ENCODE measurements around the gene PDK2.

Gene PDK2

GRCh38 chr17:50094753-50095619 is at the start of gene PDK2:
PDK2 (plus strand) TSS chr17:50095351; CDS start chr17:50095436, 85 bp downstream.
- no peak within 1 kb of the TSS for H3K9ac ChIP-seq (ENCODE audit: low read length)
- no peaks in the 10 kb centered on the region for H3F3A ChIP-seq (ENCODE audit: insufficient read depth)

GRCh38 chr17:50046179-50046578 is 49.0 kb upstream of the PDK2 start:
- Histone ChIP-seq H3K27me3 (ENCODE audit: low read length) (no peaks in the 10 kb centered on the region), H3K4me3 (ENCODE audit: insufficient read depth, low read length, poor library complexity, severe bottlenecking) (no peak overlapping the region), H3K9me2 (replicated peaks; ENCODE audit: insufficient read depth, low read length) (no peaks in the 10 kb centered on the region), H3K9me3 (ENCODE audit: insufficient read depth, low read length) (no peaks in the 10 kb centered on the region), H3K9ac (ENCODE audit: low read length) (no peak overlapping the region), H2AFZ (ENCODE audit: low read depth, low read length, severe bottlenecking) (no peak overlapping the region), H3K79me2 (ENCODE audit: insufficient read depth, low read length) (no peaks in the 10 kb centered on the region), H4K20me1 (ENCODE audit: low read depth, low read length) (no peaks in the 10 kb centered on the region), H3K4me2 (ENCODE audit: low read depth, low read length, poor library complexity, severe bottlenecking) (no peak overlapping the region), H3F3A (ENCODE audit: insufficient read depth) (no peaks in the 10 kb centered on the region), H3K36me3 (ENCODE audit: low read length) (no peaks in the 10 kb centered on the region), H3K27ac (ENCODE audit: low read depth, low read length) (no peak overlapping the region)
- no peak for TF ChIP-seq CTCF (IDR thresholded peaks at IDR 0.05; ENCODE audit: insufficient read depth, low read length, poor library complexity, severe bottlenecking)

More at GRCh38 chr17:50094753-50095619, at the start of gene PDK2:
- H3K79me2 ChIP-seq (ENCODE audit: insufficient read depth, low read length) = no peaks in the 10 kb centered on the region
- H3K4me2 ChIP-seq (ENCODE audit: low read depth, low read length, poor library complexity, severe bottlenecking) = peak within 1 kb of the TSS; percentile 15
- H3K9me3 ChIP-seq (ENCODE audit: insufficient read depth, low read length) = no peaks in the 10 kb centered on the region
- no peak within 1 kb of the TSS for H2AFZ ChIP-seq (ENCODE audit: low read depth, low read length, severe bottlenecking)
- no peak within 1 kb of the TSS for H3K4me3 ChIP-seq (ENCODE audit: insufficient read depth, low read length, poor library complexity, severe bottlenecking)
- no peaks in the 10 kb centered on the region for H3K36me3 ChIP-seq (ENCODE audit: low read length)
- H4K20me1 ChIP-seq (ENCODE audit: low read depth, low read length) = no peaks in the 10 kb centered on the region
- TF ChIP-seq CTCF (IDR thresholded peaks at IDR 0.05; ENCODE audit: insufficient read depth, low read length, poor library complexity, severe bottlenecking) = no peak
- no peak for TF ChIP-seq EZH2phosphoT487 (conservative IDR thresholded peaks at IDR 0.05; ENCODE audit: low read length)
- H3K27me3 ChIP-seq (ENCODE audit: low read length) = no peaks in the 10 kb centered on the region
- no peak within 1 kb of the TSS for H3K27ac ChIP-seq (ENCODE audit: low read depth, low read length)
- H3K9me2 ChIP-seq (replicated peaks; ENCODE audit: insufficient read depth, low read length) = no peaks in the 10 kb centered on the region

DNA sequence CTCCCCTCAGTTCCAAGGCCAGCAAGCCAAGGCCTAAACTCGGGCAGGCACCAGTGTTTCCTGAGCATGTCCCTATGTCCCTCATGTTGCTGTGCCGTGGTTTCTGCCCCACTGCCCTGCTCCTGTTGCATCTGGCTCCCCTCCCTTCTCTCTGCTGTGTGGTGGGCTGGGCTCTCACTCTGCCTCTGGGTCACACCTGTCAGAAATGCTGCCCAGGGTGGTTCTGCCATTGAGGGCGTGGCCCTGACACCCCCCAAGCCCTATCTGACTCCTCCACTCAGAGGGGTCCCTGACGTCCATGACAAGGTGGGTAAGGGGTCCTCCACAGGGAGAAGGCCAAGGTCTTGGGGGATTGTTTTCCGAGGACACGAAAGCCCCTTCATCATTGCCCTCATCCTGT is 48.5 kb upstream of the PDK2 start:
- H3K9ac ChIP-seq (ENCODE audit: low read length) = no peak overlapping the region
- no peak overlapping the region for H3K4me2 ChIP-seq (ENCODE audit: low read depth, low read length, poor library complexity, severe bottlenecking)
- no peak overlapping the region for H3K27ac ChIP-seq (ENCODE audit: low read depth, low read length)

More for the DNA sequence above, 48.5 kb upstream of the PDK2 start:
- no peaks in the 10 kb centered on the region for H3K27me3 ChIP-seq (ENCODE audit: low read length)
- no peaks in the 10 kb centered on the region for H3K9me3 ChIP-seq (ENCODE audit: insufficient read depth, low read length)
- H2AFZ ChIP-seq (ENCODE audit: low read depth, low read length, severe bottlenecking) = no peak overlapping the region
- H3K4me3 ChIP-seq (ENCODE audit: insufficient read depth, low read length, poor library complexity, severe bottlenecking) = no peak overlapping the region
- no peaks in the 10 kb centered on the region for H3K79me2 ChIP-seq (ENCODE audit: insufficient read depth, low read length)
- H4K20me1 ChIP-seq (ENCODE audit: low read depth, low read length) = no peaks in the 10 kb centered on the region
- H3F3A ChIP-seq (ENCODE audit: insufficient read depth) = no peaks in the 10 kb centered on the region
- H3K36me3 ChIP-seq (ENCODE audit: low read length) = no peaks in the 10 kb centered on the region
- no peak for TF ChIP-seq EZH2phosphoT487 (conservative IDR thresholded peaks at IDR 0.05; ENCODE audit: low read length)
- no peak for TF ChIP-seq CTCF (IDR thresholded peaks at IDR 0.05; ENCODE audit: insufficient read depth, low read length, poor library complexity, severe bottlenecking)
- no peaks in the 10 kb centered on the region for H3K9me2 ChIP-seq (replicated peaks; ENCODE audit: insufficient read depth, low read length)
